ENCODE results near the gene CCR2. TPM values are rescaled to one million over a fixed set of nuclear protein-coding genes. Genes with fewer than 3 reads are reported as not detected.

The CCR2 gene
- polyA plus RNA-seq, 1 donor from 2014 or later = not detected

DNA sequence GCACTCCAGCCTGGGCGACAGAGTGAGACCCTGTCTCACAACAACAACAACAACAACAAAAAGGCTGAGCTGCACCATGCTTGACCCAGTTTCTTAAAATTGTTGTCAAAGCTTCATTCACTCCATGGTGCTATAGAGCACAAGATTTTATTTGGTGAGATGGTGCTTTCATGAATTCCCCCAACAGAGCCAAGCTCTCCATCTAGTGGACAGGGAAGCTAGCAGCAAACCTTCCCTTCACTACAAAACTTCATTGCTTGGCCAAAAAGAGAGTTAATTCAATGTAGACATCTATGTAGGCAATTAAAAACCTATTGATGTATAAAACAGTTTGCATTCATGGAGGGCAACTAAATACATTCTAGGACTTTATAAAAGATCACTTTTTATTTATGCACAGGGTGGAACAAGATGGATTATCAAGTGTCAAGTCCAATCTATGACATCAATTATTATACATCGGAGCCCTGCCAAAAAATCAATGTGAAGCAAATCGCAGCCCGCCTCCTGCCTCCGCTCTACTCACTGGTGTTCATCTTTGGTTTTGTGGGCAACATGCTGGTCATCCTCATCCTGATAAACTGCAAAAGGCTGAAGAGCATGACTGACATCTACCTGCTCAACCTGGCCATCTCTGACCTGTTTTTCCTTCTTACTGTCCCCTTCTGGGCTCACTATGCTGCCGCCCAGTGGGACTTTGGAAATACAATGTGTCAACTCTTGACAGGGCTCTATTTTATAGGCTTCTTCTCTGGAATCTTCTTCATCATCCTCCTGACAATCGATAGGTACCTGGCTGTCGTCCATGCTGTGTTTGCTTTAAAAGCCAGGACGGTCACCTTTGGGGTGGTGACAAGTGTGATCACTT is 18.8 kb downstream of the CCR2 start:
- H3K9me3 ChIP-seq (ENCODE audit: low read length) = no peaks in the 10 kb centered on the region

DNA sequence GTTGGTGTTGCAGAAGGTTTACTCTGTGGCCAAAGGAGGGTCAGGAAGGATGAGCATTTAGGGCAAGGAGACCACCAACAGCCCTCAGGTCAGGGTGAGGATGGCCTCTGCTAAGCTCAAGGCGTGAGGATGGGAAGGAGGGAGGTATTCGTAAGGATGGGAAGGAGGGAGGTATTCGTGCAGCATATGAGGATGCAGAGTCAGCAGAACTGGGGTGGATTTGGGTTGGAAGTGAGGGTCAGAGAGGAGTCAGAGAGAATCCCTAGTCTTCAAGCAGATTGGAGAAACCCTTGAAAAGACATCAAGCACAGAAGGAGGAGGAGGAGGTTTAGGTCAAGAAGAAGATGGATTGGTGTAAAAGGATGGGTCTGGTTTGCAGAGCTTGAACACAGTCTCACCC is 20.8 kb downstream of the CCR2 start:
- Histone ChIP-seq H3K27me3 (ENCODE audit: insufficient read depth, low read depth, low read length) (no peaks in the 10 kb centered on the region), H4K20me1 (ENCODE audit: insufficient read depth) (no peaks in the 10 kb centered on the region), H3K9me3 (ENCODE audit: low read length) (no peaks in the 10 kb centered on the region), H3K9me2 (ENCODE audit: insufficient read depth, low read length) (no peaks in the 10 kb centered on the region), H3K4me2 (ENCODE audit: low read length) (no peak overlapping the region), H2AFZ (ENCODE audit: low read depth, low read length) (no peak overlapping the region), H3K27ac (ENCODE audit: low read length) (no peak overlapping the region), H3F3A (ENCODE audit: insufficient read depth, low read length, poor library complexity, severe bottlenecking) (no peaks in the 10 kb centered on the region), H3K79me2 (replicated peaks; ENCODE audit: insufficient read depth, low read length) (no peaks in the 10 kb centered on the region), H3K9ac (ENCODE audit: low read length) (no peak overlapping the region), H3K4me3 (ENCODE audit: low read length) (no peak overlapping the region), H3K36me3 (ENCODE audit: insufficient read depth, low read length) (no peaks in the 10 kb centered on the region)
- TF ChIP-seq TAF1 (IDR thresholded peaks at IDR 0.05; ENCODE audit: low read depth) (no peak), RAD21 (conservative IDR thresholded peaks at IDR 0.05) (no peak), EP300 (conservative IDR thresholded peaks at IDR 0.05; ENCODE audit: poor library complexity, severe bottlenecking) (no peak), POLR2AphosphoS5 (IDR thresholded peaks at IDR 0.05) (no peak), EZH2 (IDR thresholded peaks at IDR 0.05; ENCODE audit: borderline replicate concordance, insufficient read depth, low read length, poor library complexity, severe bottlenecking) (no peak), MXI1 (conservative IDR thresholded peaks at IDR 0.05; ENCODE audit: poor library complexity, severe bottlenecking) (no peak), SMC3 (conservative IDR thresholded peaks at IDR 0.05; ENCODE audit: poor library complexity) (no peak)
- TF ChIP-seq, protein P1, sequence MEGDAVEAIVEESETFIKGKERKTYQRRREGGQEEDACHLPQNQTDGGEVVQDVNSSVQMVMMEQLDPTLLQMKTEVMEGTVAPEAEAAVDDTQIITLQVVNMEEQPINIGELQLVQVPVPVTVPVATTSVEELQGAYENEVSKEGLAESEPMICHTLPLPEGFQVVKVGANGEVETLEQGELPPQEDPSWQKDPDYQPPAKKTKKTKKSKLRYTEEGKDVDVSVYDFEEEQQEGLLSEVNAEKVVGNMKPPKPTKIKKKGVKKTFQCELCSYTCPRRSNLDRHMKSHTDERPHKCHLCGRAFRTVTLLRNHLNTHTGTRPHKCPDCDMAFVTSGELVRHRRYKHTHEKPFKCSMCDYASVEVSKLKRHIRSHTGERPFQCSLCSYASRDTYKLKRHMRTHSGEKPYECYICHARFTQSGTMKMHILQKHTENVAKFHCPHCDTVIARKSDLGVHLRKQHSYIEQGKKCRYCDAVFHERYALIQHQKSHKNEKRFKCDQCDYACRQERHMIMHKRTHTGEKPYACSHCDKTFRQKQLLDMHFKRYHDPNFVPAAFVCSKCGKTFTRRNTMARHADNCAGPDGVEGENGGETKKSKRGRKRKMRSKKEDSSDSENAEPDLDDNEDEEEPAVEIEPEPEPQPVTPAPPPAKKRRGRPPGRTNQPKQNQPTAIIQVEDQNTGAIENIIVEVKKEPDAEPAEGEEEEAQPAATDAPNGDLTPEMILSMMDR (IDR thresholded peaks at IDR 0.05; ENCODE audit: poor library complexity, severe bottlenecking) = no peak
- TF ChIP-seq, protein P2, sequence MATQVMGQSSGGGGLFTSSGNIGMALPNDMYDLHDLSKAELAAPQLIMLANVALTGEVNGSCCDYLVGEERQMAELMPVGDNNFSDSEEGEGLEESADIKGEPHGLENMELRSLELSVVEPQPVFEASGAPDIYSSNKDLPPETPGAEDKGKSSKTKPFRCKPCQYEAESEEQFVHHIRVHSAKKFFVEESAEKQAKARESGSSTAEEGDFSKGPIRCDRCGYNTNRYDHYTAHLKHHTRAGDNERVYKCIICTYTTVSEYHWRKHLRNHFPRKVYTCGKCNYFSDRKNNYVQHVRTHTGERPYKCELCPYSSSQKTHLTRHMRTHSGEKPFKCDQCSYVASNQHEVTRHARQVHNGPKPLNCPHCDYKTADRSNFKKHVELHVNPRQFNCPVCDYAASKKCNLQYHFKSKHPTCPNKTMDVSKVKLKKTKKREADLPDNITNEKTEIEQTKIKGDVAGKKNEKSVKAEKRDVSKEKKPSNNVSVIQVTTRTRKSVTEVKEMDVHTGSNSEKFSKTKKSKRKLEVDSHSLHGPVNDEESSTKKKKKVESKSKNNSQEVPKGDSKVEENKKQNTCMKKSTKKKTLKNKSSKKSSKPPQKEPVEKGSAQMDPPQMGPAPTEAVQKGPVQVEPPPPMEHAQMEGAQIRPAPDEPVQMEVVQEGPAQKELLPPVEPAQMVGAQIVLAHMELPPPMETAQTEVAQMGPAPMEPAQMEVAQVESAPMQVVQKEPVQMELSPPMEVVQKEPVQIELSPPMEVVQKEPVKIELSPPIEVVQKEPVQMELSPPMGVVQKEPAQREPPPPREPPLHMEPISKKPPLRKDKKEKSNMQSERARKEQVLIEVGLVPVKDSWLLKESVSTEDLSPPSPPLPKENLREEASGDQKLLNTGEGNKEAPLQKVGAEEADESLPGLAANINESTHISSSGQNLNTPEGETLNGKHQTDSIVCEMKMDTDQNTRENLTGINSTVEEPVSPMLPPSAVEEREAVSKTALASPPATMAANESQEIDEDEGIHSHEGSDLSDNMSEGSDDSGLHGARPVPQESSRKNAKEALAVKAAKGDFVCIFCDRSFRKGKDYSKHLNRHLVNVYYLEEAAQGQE (IDR thresholded peaks at IDR 0.05; ENCODE audit: borderline replicate concordance) = no peak

More for the DNA sequence above, 18.8 kb downstream of the CCR2 start:
- Histone ChIP-seq H4K20me1 (ENCODE audit: insufficient read depth) (no peaks in the 10 kb centered on the region), H3K9me2 (ENCODE audit: insufficient read depth, low read length) (no peaks in the 10 kb centered on the region), H3K79me2 (replicated peaks; ENCODE audit: insufficient read depth, low read length) (no peaks in the 10 kb centered on the region), H3K27ac (ENCODE audit: low read length) (no peak overlapping the region), H3K36me3 (ENCODE audit: insufficient read depth, low read length) (no peaks in the 10 kb centered on the region), H3K27me3 (ENCODE audit: insufficient read depth, low read depth, low read length) (no peaks in the 10 kb centered on the region), H3K9ac (ENCODE audit: low read length) (no peak overlapping the region), H3K4me2 (ENCODE audit: low read length) (no peak overlapping the region), H2AFZ (ENCODE audit: low read depth, low read length) (no peak overlapping the region), H3K4me3 (ENCODE audit: low read length) (no peak overlapping the region), H3F3A (ENCODE audit: insufficient read depth, low read length, poor library complexity, severe bottlenecking) (no peaks in the 10 kb centered on the region)
- TF ChIP-seq TAF1 (IDR thresholded peaks at IDR 0.05; ENCODE audit: low read depth) (no peak), MXI1 (conservative IDR thresholded peaks at IDR 0.05; ENCODE audit: poor library complexity, severe bottlenecking) (no peak), SMC3 (conservative IDR thresholded peaks at IDR 0.05; ENCODE audit: poor library complexity) (no peak), EZH2 (IDR thresholded peaks at IDR 0.05; ENCODE audit: borderline replicate concordance, insufficient read depth, low read length, poor library complexity, severe bottlenecking) (no peak), RAD21 (conservative IDR thresholded peaks at IDR 0.05) (no peak)

Data from neural cell (in vitro differentiated cells).